Hypothalamus (tissue), 51 donors: ENCODE data around the gene HUNK.
A peak's percentile ranks its signal among the peaks of the same experiment; 100 is the strongest.

Experiments
- DNase-seq, 51 donors: peaks; one replicate each; lab custom pipeline; 2025; lab: John Stamatoyannopoulos, UW

HUNK gene

GRCh38 chr21:31991356-31992331, 118.8 kb downstream of the HUNK start:
- DNase-seq, result no peak

- DNase-seq, result no peak
These were observed 119.6 kb downstream of the HUNK start for GRCh38 chr21:31992391-31992790.

DNA sequence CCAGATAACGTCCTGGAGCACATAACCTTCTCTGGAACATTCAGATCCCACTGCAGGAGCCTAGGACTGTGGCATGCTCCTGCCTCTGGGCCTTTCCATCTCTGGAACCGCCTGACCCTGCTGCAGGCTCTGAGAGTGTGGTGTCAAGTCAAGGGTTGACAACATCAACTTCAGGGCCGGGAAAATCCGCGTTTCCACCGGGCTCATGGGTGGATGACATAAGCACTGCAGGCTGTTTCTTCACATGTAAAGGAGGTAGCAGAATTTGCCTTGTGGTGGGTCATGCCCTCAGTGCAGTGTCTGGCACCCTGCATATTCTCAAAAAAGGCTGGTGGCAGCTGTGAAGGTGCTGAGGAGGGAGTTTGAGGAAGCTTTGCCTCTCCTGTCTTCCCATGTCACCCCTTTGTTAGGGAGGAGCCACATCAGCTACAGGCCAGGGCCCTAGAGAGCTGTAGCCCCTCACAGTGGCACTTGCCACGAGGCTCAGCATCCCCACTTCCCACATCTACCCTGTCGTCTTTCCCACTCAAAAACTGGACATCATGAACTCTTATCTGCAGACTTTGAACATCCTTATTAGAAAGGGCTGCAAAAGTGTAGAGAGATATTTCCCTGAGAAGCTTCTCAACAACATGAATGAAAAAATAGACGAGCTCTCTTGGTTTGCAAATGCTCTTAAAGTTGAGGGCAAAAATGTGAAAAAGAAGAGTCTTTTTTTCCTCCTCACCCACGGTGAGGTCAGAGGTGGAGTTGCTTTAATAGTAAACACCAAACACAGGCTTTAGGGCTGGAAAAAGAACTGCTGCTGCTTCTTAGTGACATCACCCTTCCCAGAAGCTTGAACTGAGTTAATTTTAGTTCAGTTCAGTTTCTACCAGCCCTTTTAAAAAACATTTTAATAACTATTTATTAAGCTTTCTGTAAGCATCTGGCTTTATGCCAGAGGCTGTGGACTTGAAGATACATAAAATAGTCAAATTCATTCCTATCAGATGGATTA, 121.3 kb downstream of the HUNK start:
- DNase-seq, result no peak

- no peak for DNase-seq
These were observed 124.4 kb downstream of the HUNK start for GRCh38 chr21:31997191-31997590.

DNA sequence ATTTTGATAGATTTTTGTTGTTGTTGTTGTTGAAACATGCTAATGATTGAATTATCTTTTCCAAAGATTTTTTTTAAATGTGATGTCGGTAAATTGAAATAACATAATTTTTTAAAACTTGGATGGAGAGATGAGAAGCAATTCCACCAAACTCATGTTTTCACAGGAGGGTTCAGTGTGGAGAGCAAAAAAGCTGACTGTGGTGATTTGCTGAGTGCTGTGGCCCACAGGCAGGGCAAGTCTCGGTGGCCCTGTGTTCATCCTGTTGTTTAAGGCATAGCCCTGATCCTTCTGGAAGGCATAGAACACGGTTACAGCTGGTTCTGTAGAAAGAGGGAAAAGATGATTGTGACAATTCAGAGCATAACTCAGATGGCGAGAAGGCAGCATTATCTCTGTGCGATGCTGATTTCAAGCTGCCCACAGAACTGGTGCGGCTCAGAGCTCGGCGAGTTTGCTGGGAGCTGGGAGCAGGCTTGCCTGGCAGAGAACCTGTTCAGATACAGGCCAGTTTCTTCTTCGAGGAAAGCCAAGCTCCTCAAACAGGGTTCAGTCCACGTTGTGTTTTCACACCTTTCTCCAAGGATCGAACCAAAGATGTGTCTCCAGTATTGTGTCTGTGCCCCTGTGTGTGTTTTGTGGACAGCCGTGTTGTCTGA, 127.1 kb downstream of the HUNK start:
- no peak for DNase-seq

DNA sequence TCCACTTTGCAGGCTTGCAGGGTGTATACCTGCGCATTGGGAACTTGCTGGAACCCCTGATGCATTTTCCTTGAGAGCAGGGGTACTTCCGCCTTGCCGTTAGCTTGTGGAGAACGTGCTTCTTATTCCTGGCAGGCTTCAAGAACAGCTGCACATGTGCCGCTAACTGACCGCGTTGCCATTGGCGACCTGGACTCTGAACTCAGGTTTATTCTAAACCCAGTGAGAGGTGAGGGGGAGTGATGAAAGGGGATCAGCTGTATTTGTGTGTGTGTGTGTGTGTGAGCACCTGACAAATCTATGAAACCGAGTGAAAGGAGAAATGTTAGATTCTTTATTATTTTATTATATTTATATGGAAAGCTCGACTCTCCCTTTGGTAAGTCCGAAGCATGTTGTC, 128.6 kb downstream of the HUNK start:
- DNase-seq, result no peak

DNA sequence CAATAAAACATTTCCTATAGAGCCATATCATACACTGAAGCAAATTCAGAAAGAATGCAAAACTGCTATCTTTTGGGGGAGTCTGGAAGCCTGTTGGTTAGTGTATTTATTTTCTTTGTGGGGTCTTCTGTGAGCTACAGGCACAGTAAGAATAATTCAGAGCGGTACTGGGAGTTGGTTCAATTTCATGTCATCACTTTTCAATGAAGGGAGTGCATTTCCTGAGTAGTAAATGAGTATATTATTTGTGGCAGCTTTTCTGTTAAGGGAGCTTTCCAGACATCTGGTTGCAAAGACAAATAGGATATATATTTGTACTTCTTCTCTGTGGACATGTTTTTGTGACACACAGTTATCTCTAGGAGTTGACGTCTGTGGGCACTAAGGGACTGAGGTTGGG, 130.6 kb downstream of the HUNK start:
- DNase-seq, result no peak

GRCh38 chr21:32004291-32004690, 131.5 kb downstream of the HUNK start:
- no peak for DNase-seq

DNA sequence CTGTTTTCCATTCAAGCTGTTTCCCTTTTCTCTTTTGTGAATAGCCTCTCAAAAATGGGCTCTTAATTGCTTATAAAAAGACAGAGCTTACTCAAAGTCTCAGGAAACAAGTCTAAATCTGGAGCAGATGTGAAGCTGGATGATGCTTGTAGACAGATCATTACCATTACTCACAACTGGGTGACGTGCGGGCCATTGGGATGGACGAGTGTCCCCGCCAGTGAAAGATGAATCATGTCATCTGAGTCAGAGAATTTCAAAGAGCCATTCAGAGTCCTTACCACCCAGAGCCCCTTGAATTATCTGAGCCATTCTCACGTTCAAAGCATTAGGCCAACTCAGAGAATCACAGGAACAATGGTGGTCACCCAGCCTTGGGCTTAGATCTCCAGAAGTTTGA, 134.6 kb downstream of the HUNK start:
- peak in 1 of 51 donors; percentile 41 for DNase-seq

DNA sequence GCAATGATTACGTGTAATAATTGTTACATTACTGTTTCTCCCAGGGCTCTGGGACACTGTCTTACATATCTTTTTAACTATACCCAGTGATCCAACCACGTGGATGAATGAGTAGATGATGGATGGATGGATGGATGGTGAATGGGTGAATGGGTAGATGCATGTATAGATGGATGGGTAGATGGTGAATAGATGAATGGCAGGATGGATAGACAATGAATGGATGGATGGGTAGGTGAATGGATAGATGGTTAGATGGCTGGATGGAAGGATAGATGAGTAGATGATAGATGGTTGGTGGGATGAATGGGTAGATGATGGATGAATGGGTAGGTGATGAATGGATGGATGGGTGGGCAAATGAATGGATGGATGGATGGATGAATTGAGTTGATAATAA, 135.9 kb downstream of the HUNK start:
- DNase-seq, result no peak

DNA sequence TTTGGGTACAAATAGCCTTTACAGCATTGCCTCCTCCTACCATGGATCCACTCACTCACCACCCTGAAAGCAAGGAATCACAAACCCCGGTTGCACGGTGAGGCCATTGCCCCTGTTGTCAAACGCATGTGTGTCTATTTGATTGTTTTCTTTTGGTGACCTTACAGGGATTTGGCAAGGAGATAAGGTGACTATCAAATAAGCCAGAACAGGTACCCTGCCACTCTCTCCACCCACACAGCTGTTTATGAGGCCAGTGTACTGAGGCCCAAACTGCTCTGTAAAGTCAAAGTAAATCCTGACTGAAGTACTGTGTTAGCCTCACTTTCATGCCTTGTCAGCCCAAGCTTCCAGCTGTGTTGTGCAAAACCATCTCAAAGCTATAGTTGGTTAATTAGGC, 136.4 kb downstream of the HUNK start:
- DNase-seq, result no peak

DNA sequence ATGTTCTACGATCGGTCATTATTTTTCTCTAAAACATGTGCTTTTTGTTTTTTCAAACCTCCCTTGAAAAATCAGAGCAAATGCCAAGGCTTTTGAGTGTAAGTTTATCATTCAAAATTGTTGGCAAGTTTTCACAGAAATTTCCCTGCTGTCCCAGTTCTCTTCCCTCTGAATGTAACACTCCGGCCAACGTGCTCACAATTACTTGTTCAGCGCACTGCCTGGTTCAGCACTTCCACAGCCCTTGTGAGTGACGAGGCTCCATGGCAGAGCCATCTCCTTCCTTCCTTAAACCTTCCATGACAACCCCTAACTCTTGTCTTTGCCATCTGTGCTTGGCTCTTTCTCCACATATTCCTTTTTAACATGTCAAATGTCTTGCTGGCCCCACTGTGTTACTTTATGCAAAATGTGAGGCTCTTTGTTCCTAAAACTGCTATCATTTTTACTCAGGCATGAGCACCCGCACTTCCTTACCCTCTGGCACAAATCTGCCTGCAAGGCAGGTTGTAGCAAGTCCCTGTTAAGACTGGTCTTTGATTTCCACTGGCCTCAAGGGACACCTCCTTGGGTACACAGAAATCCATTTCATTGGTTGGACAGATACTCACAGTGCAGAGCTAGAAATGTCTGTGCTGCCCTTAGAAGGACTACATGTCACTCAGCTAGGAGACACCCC, 142.8 kb downstream of the HUNK start:
- DNase-seq, result peak in 1 of 51 donors; percentile 2

- DNase-seq, result no peak
These were observed 145.6 kb downstream of the HUNK start for GRCh38 chr21:32018381-32018780.

DNA sequence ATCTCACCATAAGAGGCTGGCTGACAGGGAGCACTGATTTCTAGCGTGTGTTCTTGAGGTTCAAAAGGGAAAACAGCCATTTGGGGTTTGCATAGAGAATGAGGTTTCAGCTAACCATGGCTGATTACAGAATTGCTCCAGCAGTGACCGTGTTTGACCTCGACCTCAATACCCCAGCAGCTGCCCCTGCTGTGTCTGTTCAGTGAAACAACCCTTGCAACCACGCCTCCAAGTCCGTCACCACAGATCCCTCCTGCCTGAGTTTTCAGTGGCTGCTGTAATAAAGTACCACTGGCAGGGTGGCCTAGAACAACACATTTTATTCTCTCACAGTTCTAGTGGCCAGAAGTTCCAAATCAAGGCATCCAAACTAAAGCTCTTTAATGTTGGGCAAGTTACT, 147.7 kb downstream of the HUNK start:
- no peak for DNase-seq

DNA sequence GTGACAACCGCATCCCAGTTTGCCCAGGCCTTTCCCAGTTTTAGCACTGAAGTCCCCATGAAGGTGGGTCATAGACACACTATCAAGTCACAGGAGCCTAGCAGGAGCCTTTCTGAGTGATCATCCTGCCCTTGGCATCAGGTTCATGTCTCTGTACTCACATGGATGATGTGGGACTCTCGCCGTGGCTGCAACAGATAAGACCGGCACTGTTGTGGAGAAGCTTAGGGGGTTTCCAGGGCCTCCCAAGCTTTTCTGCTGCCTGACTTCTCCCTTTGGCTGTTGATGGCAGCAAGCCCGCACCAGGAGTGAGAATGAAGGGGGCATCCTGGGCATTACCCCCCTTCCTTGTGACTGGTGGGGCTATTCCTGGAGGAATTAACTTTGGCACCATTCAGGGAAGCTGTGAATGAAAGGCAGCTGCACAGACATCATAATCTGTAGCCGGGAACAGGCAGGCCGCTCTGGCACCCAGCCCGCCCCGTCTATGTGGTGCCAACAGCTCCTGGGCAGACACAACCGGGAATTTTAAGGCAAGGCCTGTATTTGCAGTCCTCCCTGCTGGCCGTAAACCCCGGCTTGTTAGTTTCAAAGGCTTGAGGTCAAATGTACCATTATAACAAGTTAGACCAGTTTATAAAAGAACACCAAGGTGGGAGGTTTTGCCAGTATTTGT, 148.6 kb downstream of the HUNK start:
- DNase-seq, result peak in 41 of 51 donors; percentile 5 to 74 (median 35)

DNA sequence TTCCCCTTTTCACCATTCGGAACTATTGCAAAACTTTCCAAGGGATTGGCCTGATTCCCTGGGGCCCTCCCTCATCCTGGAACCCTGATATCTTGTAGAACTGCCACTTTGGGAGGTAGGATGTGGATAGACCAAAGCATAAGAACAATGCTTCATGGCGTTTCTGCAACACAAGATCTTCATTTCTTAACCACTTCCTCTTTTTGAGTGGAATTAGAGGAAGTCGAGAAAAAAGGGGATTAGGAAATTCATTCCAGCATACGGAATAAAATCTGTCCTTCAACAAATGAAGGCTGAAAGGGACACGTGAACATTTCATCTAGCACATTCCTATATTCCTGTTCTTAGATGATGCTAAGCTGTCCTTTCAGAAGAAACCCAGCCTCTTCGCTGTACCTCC, 149.3 kb downstream of the HUNK start:
- DNase-seq, result peak in 1 of 51 donors; percentile 31

DNA sequence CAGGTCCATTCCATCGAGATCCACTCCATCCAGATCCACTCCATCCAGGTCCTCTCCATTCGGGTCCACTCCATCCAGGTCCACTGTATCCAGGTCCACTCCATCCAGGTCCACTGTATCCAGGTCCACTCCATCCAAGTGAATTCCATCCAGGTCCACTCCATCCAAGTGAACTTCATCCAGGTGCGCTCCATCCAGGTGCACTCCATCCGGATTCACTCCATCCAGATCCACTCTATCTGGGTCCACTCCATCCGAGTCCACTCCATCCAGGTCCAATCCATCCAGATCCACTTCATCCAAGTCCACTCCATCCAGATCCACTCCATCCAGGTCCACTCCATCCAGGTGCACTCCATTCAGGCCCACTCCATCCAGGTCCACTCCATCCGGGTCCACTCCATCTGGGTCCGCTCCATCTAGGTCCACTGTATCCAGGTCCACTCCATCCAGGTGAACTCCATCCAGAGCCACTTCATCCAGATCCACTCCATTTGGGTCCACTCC, 157.4 kb downstream of the HUNK start:
- DNase-seq, result no peak

GRCh38 chr21:32034850-32035249, 162.0 kb downstream of the HUNK start:
- DNase-seq, result no peak

DNA sequence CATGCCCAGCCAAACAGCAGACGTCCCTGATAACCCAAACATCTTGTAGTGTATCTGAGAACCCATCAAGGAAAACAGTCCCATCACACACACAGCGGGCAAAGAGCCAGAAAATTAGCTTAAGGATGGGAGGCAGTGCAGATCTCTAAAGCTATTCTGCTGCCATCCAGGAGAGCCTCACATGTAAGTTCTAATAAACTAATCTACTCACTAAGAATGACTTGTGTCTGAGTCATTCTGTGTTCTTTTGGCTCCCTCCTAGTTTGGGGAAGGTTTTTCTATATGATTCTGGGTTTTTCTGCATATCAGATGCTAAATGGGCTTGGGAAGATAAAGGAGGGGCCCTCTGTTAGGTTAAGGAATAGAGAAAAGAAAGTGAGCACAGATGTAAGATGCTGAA, 162.8 kb downstream of the HUNK start:
- DNase-seq, result no peak
